HTERT RPE-1 (cell line): ENCODE measurements around the gene EVC2.

Experiments used
- in situ Hi-C: fragments of 300-500 bp; cut with MboI; formaldehyde crosslinking; loops from 4 replicates; pipeline ENCODE4 v1.14.3; 2020; ENCODE audit warnings: low sequenced_read_pairs

The EVC2 gene

GRCh38 chr4:5712517-5712916, 4.2 kb upstream of the EVC2 start:
- in situ Hi-C loops: no loop called here

GRCh38 chr4:5711479-5712184, 3.3 kb upstream of the EVC2 start:
- in situ Hi-C loops: no loop called here

GRCh38 chr4:5710961-5711478, 2.7 kb upstream of the EVC2 start, which contains the start of gene EVC:
Gene EVC (plus strand): TSS chr4:5711201. CDS start chr4:5711381, 180 bp downstream.
- in situ Hi-C loops: no loop called here

GRCh38 chr4:5710065-5710960, 2.0 kb upstream of the EVC2 start:
- in situ Hi-C loops: no loop called here

- in situ Hi-C loops: no loop called here
Observed at GRCh38 chr4:5709207-5709575, 832 bp upstream of the EVC2 start.

GRCh38 chr4:5707778-5708448, 446 bp downstream of the EVC2 start:
- in situ Hi-C loops: no loop called here

- in situ Hi-C loops: no loop called here
Observed at GRCh38 chr4:5707366-5707765, 993 bp downstream of the EVC2 start.

GRCh38 chr4:5706486-5707290, 1.7 kb downstream of the EVC2 start:
- in situ Hi-C loops: no loop called here

- in situ Hi-C loops: no loop called here
Observed at GRCh38 chr4:5705647-5706320, 2.6 kb downstream of the EVC2 start.

GRCh38 chr4:5704276-5704675, 4.1 kb downstream of the EVC2 start:
- in situ Hi-C loops: no loop called here

- in situ Hi-C loops: no loop called here
Observed at GRCh38 chr4:5703831-5704230, 4.5 kb downstream of the EVC2 start.

- in situ Hi-C loops: no loop called here
Observed at GRCh38 chr4:5701971-5702370, 6.4 kb downstream of the EVC2 start.

GRCh38 chr4:5700459-5700858, 7.9 kb downstream of the EVC2 start:
- in situ Hi-C loops: no loop called here

GRCh38 chr4:5696341-5696740, 12.0 kb downstream of the EVC2 start:
- in situ Hi-C loops: no loop called here

GRCh38 chr4:5693871-5694270, 14.5 kb downstream of the EVC2 start:
- in situ Hi-C loops: no loop called here

GRCh38 chr4:5691491-5692132, 16.7 kb downstream of the EVC2 start:
- in situ Hi-C loops: no loop called here

GRCh38 chr4:5689065-5689464, 19.3 kb downstream of the EVC2 start:
- in situ Hi-C loops: no loop called here

GRCh38 chr4:5686338-5686737, 22.0 kb downstream of the EVC2 start:
- in situ Hi-C loops: no loop called here

GRCh38 chr4:5685296-5685695, 23.1 kb downstream of the EVC2 start:
- in situ Hi-C loops: no loop called here

GRCh38 chr4:5683566-5683965, 24.8 kb downstream of the EVC2 start:
- in situ Hi-C loops: no loop called here
